GM23338 (cell line): ENCODE measurements around the gene CYB5RL. TPM values are rescaled to one million over a fixed set of nuclear protein-coding genes. Genes with fewer than 3 reads are reported as not detected.

ENCODE experiments used
- ATAC-seq: fragments of 200-7000 bp; cut with Tn5 transposase; 3 replicates; pipeline ENCODE4 v1.9.1; 2020
- DNase-seq: peaks from one replicate; pipeline ENCODE4 v3.0.0-alpha.2; 2015; ENCODE audit warnings: low spot score
- H2AFZ ChIP-seq: fragments of 200-600 bp; sonication (generic); 2 replicates; pipeline ENCODE4 v1.8.0; 2016; ENCODE audit warnings: antibody characterized with exemption, mild to moderate bottlenecking, moderate library complexity
- H3F3A ChIP-seq: fragments of 200-600 bp; sonication (generic); replicated peaks from 2 replicates; pipeline ENCODE4 v1.8.0; 2017; ENCODE audit warnings: antibody characterized with exemption, mixed run types, low read depth
- H3K27ac ChIP-seq: fragments of 200-600 bp; sonication (generic); 2 replicates; pipeline ENCODE4 v1.6.1; 2016; ENCODE audit warnings: low read depth
- H3K27me3 ChIP-seq: fragments of 200-600 bp; sonication (generic); 2 replicates; pipeline ENCODE4 v1.8.0; 2016; ENCODE audit warnings: mild to moderate bottlenecking, mixed run types, moderate library complexity; ENCODE audit not compliant: insufficient read depth
- H3K36me3 ChIP-seq: fragments of 200-600 bp; sonication (generic); 2 replicates; pipeline ENCODE4 v1.8.0; 2016; ENCODE audit warnings: mild to moderate bottlenecking; ENCODE audit not compliant: insufficient read depth
- H3K4me1 ChIP-seq: fragments of 200-600 bp; sonication (generic); 2 replicates; pipeline ENCODE4 v1.8.0; 2016; ENCODE audit warnings: mild to moderate bottlenecking, moderate library complexity; ENCODE audit not compliant: insufficient read depth
- H3K4me2 ChIP-seq: fragments of 200-600 bp; sonication (generic); 2 replicates; pipeline ENCODE4 v1.7.1; 2017; ENCODE audit warnings: mixed run types
- H3K4me3 ChIP-seq: fragments of 200-600 bp; sonication (generic); 2 replicates; pipeline ENCODE4 v1.6.1; 2016; ENCODE audit warnings: mixed run types
- H3K79me2 ChIP-seq: fragments of 200-600 bp; sonication (generic); replicated peaks from 2 replicates; pipeline ENCODE4 v1.8.0; 2017; ENCODE audit warnings: mild to moderate bottlenecking; ENCODE audit not compliant: insufficient read depth
- H3K9me2 ChIP-seq: fragments of 200-600 bp; sonication (generic); 2 replicates; pipeline ENCODE4 v1.8.0; 2017; ENCODE audit not compliant: insufficient read depth
- H4K20me1 ChIP-seq: fragments of 200-600 bp; sonication (generic); replicated peaks from 2 replicates; pipeline ENCODE4 v1.8.0; 2017; ENCODE audit warnings: mild to moderate bottlenecking; ENCODE audit not compliant: insufficient read depth
- H3K27ac Mint-ChIP-seq: 2 replicates; pipeline ENCODE4 v1.8.0; 2020; ENCODE audit warnings: inconsistent platforms, mild to moderate bottlenecking, moderate library complexity, mixed read lengths
- H3K27me3 Mint-ChIP-seq: 3 replicates; pipeline ENCODE4 v1.8.0; 2022; ENCODE audit warnings: low read depth, mild to moderate bottlenecking, moderate library complexity, mixed read lengths, inconsistent platforms; ENCODE audit not compliant: insufficient read depth, poor library complexity
- H3K36me3 Mint-ChIP-seq: 3 replicates; pipeline ENCODE4 v1.8.0; 2021; ENCODE audit warnings: low read depth, mild to moderate bottlenecking, inconsistent platforms, moderate library complexity, mixed read lengths
- H3K4me1 Mint-ChIP-seq: 3 replicates; pipeline ENCODE4 v1.8.0; 2020; ENCODE audit warnings: mild to moderate bottlenecking, inconsistent platforms, mixed read lengths
- H3K4me3 Mint-ChIP-seq: 3 replicates; pipeline ENCODE4 v1.8.0; 2021; ENCODE audit warnings: moderate library complexity, mild to moderate bottlenecking, inconsistent platforms, mixed read lengths
- H3K9me3 Mint-ChIP-seq: 3 replicates; pipeline ENCODE4 v1.8.0; 2020; ENCODE audit warnings: moderate library complexity, mild to moderate bottlenecking, inconsistent platforms, mixed read lengths
- CREB1 ChIP-seq: fragments of 250-450 bp; sonication (Bioruptor Pico); IDR thresholded peaks from 2 replicates; pipeline ENCODE4 v1.5.0; 2020; ENCODE audit warnings: low read depth, mild to moderate bottlenecking, moderate library complexity
- CTCF ChIP-seq, 2 experiments: fragments of 200-600 bp in 1 of 2; sonication (generic) in 1 of 2; conservative IDR thresholded peaks; 2 replicates each; pipeline versions ENCODE4 v1.5.1 to v1.6.1; 2016 to 2017; ENCODE audit warnings: antibody characterized with exemption in 2 of 2, low read depth in 2 of 2, mild to moderate bottlenecking in 2 of 2, moderate library complexity in 1 of 2
- EZH2 ChIP-seq: fragments of 200-600 bp; sonication (generic); IDR thresholded peaks from one replicate; pipeline ENCODE4 v1.8.0; 2017; ENCODE audit warnings: antibody characterized with exemption, mild to moderate bottlenecking, low read depth; ENCODE audit not compliant: unreplicated experiment
- EZH2phosphoT487 ChIP-seq: fragments of 200-600 bp; sonication (generic); IDR thresholded peaks from one replicate; pipeline ENCODE4 v1.8.1; 2018; ENCODE audit warnings: antibody characterized with exemption; ENCODE audit not compliant: unreplicated experiment
- JUNB ChIP-seq: IDR thresholded peaks from one replicate; pipeline ENCODE4 v1.6.1; 2016; ENCODE audit warnings: antibody characterized with exemption; ENCODE audit not compliant: unreplicated experiment
- POLR2AphosphoS5 ChIP-seq: IDR thresholded peaks from 2 replicates; pipeline ENCODE4 v1.6.1; 2016; ENCODE audit warnings: antibody characterized with exemption, low read depth
- REST ChIP-seq: IDR thresholded peaks from one replicate; pipeline ENCODE4 v1.6.1; 2018; ENCODE audit warnings: antibody characterized with exemption; ENCODE audit not compliant: unreplicated experiment
- STAT1 ChIP-seq: IDR thresholded peaks from one replicate; pipeline ENCODE4 v1.6.1; 2016; ENCODE audit warnings: antibody characterized with exemption; ENCODE audit not compliant: unreplicated experiment
- ZNF114 ChIP-seq: fragments of 250-450 bp; sonication (Bioruptor Pico); IDR thresholded peaks from 2 replicates; pipeline ENCODE4 v1.5.0; 2020; ENCODE audit warnings: mild to moderate bottlenecking, moderate library complexity
- ZNF331 ChIP-seq: fragments of 250-450 bp; sonication (Bioruptor Pico); IDR thresholded peaks from 2 replicates; pipeline ENCODE4 v1.5.0; 2020; ENCODE audit warnings: low read depth, mild to moderate bottlenecking, moderate library complexity
- ZNF462 ChIP-seq: fragments of 250-450 bp; sonication (Bioruptor Pico); IDR thresholded peaks from 2 replicates; pipeline ENCODE4 v1.5.0; 2020; ENCODE audit warnings: mild to moderate bottlenecking, moderate library complexity
- polyA plus RNA-seq: library from polyadenylated mRNA; unstranded; fragments of >200 nt; fragmentation: Nextera tagmentation; extraction: Ambion mirVana; gene quantifications from 2 replicates; pipeline ENCODE4 v1.2.1, GENCODE V29; 2016
- total RNA-seq: library from RNA; depleted of rRNA; stranded (reverse); fragments of >200 nt; shearing (Covaris generic); gene quantifications from 2 replicates; pipeline ENCODE4 v1.2.3, GENCODE V29; 2014
- TF ChIP-seq, protein P1 (sequence below): IDR thresholded peaks from 2 replicates; pipeline ENCODE4 v1.6.1; 2016; ENCODE audit warnings: antibody characterized with exemption

Gene CYB5RL
- total and polyA plus RNA-seq, 2 experiments from 2014 or later = 5.9 to 11.5 TPM

GRCh38 chr1:54228638-54229079 lies 28.8 kb upstream of the CYB5RL start:
- H3K27ac Mint-ChIP-seq = peak overlapping the region; percentile 77; the same call in 1 of the 2 replicates

More at GRCh38 chr1:54228638-54229079, 28.8 kb upstream of the CYB5RL start:
- TF ChIP-seq CTCF (conservative IDR thresholded peaks at IDR 0.05; ENCODE audit: low read depth in 2 of 2) (no peak), ZNF462 (no peak), JUNB (no peak), ZNF114 (CRISPR knock-in tag) (no peak), CREB1 (CRISPR knock-in tag) (no peak), POLR2AphosphoS5 (no peak), EZH2phosphoT487 (no peak), REST (no peak), EZH2 (no peak), ZNF331 (CRISPR knock-in tag) (no peak), STAT1 (no peak)
- TF ChIP-seq, protein P1, sequence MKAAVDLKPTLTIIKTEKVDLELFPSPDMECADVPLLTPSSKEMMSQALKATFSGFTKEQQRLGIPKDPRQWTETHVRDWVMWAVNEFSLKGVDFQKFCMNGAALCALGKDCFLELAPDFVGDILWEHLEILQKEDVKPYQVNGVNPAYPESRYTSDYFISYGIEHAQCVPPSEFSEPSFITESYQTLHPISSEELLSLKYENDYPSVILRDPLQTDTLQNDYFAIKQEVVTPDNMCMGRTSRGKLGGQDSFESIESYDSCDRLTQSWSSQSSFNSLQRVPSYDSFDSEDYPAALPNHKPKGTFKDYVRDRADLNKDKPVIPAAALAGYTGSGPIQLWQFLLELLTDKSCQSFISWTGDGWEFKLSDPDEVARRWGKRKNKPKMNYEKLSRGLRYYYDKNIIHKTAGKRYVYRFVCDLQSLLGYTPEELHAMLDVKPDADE = no peak
- H3K27ac ChIP-seq = no peak overlapping the region
- no peak for DNase-seq
- H3K4me3 ChIP-seq = no peak overlapping the region
- H3K9me2 ChIP-seq = no peaks in the 10 kb centered on the region
- H3K27me3 ChIP-seq = no peaks in the 10 kb centered on the region
- H4K20me1 ChIP-seq = no peaks in the 10 kb centered on the region; the same call in 1 of the 2 replicates
- H3K27me3 Mint-ChIP-seq = peaks cover 19% of the 10 kb centered on the region
- peak; percentile 8 for ATAC-seq
- H2AFZ ChIP-seq = no peak overlapping the region
- peaks cover 36% of the 10 kb centered on the region for H3K36me3 Mint-ChIP-seq
- H3K4me1 Mint-ChIP-seq = peaks cover 39% of the 10 kb centered on the region
- no peaks in the 10 kb centered on the region for H3F3A ChIP-seq
- H3K4me2 ChIP-seq = no peak overlapping the region
- no peaks in the 10 kb centered on the region for H3K79me2 ChIP-seq
- H3K9me3 Mint-ChIP-seq = peaks cover 7% of the 10 kb centered on the region; the same call in 2 of the 3 replicates
- H3K4me3 Mint-ChIP-seq = no peak overlapping the region
- H3K36me3 ChIP-seq = no peaks in the 10 kb centered on the region; the same call in 1 of the 2 replicates
- H3K4me1 ChIP-seq = no peaks in the 10 kb centered on the region; the same call in 1 of the 2 replicates
